ENCODE measurements around the gene ERAL1. TPM values are rescaled to one million over a fixed set of nuclear protein-coding genes. Genes with fewer than 3 reads are reported as not detected.
"Not testable (repeated sequence)": the region's sequence is repeated elsewhere in the genome, so short reads cannot be mapped to it uniquely, and the experiment has no call there.

Gene ERAL1
- polyA plus RNA-seq, 1 donor, result 77.1 TPM

GRCh38 chr17:28878158-28878910 is 23.5 kb downstream of the ERAL1 start:
- DNase-seq, result no peak

- DNase-seq, result no peak
Measured at GRCh38 chr17:28878981-28879380, 24.2 kb downstream of the ERAL1 start.

DNA sequence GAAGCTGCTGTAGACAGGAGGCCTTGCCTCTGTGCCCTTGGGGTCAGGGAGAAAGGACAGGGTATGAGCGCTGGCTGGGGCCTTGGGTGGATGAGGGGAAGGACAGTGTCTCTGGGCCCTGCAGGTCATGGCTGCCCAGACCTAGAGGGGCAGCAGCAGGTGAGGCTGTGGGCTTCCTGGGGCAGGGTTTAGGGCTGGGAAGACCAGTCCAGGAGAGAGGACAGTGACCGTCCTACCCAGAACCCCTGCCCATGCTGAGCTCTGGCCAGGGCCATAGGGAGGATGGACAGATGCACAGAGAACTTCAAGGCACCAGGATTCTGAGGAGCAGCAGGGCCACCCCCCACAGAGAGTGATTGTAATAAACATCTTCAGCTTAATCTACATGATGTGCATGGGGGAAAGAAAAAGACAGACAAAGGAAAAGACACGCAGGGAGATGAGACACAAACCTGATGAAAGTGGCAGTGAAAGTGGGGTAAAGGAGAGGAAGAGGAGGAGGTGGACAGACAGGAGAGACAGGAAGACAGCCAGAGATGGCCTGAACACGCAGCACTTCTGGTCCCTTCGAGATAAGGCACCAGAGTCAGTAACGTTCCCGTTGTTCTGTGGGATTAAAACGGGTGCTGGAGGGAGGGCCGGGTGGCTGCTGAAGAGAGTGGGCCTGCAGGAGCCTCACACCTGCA is 25.2 kb downstream of the ERAL1 start:
- DNase-seq, result no peak

- DNase-seq, result no peak
Measured at GRCh38 chr17:28880572-28880945, 25.7 kb downstream of the ERAL1 start.

- DNase-seq, result no peak
Measured at GRCh38 chr17:28881533-28882056, 26.8 kb downstream of the ERAL1 start.

GRCh38 chr17:28882154-28882895 is 27.5 kb downstream of the ERAL1 start:
- no peak for DNase-seq

DNA sequence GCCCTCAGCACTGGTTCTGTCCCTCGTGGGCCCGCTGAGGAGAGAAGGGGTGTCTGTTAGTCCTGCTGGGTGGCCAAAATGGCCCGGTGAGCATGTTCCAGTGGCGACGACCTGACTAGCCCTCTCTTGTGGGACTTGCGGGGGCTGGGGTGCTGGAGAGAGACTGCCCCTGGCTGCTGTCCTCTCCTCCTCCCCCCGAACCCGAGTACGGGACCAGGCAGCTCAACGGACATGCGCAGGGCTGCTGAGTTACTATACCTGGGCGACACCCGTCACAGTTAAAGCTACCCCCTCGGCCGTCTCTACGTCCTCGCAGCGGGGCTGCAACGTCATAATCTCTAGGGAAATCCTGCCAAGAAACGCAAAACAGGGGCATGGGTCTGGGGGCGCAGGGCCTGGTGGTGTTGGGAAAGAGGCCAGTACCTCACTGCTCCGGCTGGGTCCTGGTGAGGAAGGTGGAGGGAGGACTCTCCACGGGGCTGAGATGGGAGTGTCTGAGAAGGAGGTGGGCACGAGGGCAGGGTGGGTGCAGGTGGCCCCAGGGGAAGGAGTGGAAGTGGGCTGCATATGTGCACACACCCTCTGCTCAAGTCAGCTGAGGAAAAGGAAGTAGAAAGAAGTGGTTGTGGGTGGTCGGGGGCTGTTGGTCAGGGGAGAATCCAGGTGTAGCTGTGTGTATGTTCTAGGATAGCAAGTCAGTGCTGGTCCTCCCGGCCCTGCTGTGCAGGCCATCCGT is 29.3 kb downstream of the ERAL1 start:
- DNase-seq, result no peak

- no peak for DNase-seq
Measured at GRCh38 chr17:28885363-28885762, 30.5 kb downstream of the ERAL1 start.

GRCh38 chr17:28885951-28886350 is 31.1 kb downstream of the ERAL1 start:
- no peak for DNase-seq

- DNase-seq, result no peak
Measured at GRCh38 chr17:28887871-28888471, 33.2 kb downstream of the ERAL1 start.

DNA sequence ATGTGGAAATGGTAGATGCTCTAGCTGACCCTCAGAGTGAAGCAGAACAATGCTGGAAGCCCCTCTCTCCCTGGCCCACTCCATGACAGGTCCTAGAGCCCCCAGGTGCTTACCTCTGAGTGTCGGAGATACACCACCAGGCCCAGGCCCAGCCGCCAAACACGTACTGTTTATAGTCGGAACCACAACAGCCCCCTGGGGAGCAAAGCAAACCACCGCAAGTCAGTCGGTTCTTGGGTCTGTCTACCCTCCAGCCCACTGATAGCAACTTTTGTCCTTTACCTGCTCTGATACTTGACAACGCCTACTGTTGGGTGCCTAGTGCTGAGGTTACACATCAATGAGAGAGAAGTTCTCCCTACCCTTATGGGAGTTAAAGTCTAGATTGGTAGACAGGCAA is 34.0 kb downstream of the ERAL1 start:
- no peak for DNase-seq

- DNase-seq, result no peak
Measured at GRCh38 chr17:28889996-28890395, 35.2 kb downstream of the ERAL1 start.

DNA sequence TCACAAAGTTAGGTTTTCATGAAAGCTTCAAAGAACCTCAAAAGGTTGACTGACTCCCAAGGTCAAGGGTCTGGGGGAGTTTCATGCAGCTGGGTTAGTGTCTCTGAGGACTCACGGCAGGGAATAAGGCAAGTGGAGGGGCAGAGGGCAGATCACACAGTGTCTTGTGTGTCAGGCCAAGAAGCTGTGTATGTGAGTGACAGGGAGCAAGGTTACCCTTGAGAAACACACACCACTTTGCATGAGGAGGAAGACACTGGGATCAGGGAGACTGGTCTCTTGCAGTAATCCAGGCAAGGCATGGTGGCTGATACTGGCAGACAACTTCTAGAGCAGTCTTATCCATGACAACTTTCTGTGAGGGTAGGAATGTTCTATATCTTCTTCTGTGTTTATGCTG is 36.4 kb downstream of the ERAL1 start:
- DNase-seq, result no peak

- DNase-seq, result no peak
Measured at GRCh38 chr17:28892024-28892423, 37.2 kb downstream of the ERAL1 start.

GRCh38 chr17:28893248-28894183 is 38.7 kb downstream of the ERAL1 start:
- not testable (repeated sequence) for DNase-seq

DNA sequence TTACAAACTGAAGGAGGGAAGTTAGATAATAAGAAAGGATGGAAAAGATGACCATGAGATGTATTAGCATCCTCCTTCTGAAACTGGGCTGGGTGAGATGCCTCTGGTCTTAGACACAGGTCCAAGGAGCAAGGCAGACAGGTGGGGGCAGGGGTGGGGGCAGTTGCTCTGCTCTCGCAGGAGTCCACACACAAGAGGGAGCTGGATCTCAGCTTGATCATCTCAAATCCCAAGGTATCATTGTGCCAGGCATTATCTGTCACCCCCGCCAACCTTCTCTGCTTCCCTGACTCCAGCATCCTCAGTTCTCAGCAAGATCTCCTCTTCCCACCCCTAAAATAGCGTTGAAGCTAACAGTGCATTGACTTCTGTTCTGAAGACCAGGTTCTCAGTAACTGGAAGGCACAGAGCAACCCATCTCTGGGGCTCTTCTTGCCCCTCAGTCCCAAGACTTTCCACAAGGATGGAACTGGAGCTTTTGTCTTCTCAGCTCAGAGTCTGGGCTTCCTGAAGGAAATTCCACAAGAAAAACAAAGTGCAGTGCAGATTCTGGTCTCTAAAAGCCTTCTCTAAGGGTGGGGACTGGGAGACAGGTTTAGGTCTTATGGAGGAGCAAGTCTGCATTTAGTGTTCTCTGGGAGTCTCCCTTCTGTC is 41.1 kb downstream of the ERAL1 start:
- no peak for DNase-seq

DNA sequence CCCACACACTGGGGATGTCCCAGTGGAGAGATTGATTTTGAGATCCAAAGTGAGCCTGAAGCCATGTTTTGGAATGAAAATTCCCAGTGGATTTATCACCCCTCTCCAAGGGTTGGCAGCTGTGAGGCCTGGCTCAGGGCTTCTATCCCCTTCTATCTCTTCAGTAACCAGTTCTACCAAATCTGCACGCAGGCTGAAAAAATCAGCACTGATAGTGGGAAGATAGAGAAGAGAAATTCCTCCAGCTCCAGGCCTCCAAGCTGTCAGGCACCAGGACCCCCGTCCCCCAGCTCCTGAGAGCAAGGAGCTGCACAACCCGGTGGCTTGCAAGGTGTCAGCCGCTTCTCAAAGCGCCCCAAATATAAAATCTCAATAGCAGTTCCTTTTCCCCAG is 41.7 kb downstream of the ERAL1 start:
- DNase-seq, result no peak

- DNase-seq, result peak; percentile 60
Measured at GRCh38 chr17:28896884-28897768, 42.3 kb downstream of the ERAL1 start, which contains the start of gene FLOT2. Gene FLOT2 (minus strand): TSS chr17:28897733. CDS start chr17:28897574, 159 bp downstream.

Data from left kidney (tissue), 2 donors.